B cell (primary cell): ENCODE data around the gene STX10. TPM values are rescaled to one million over a fixed set of nuclear protein-coding genes. Genes with fewer than 3 reads are reported as not detected.

Experiments used
- ATAC-seq: fragments of 200-7000 bp; cut with Tn5 transposase; one replicate; pipeline ENCODE4 v1.10.0; 2021; ENCODE audit warnings: low read depth, mild to moderate bottlenecking, moderate number of reproducible peaks, moderate library complexity
- CTCF ChIA-PET: fragments of 350-600 bp; sonication (Branson Sonifier 250); formaldehyde crosslinking; loops from one replicate; lab custom pipeline; 2021; ENCODE audit warnings: antibody characterized with exemption, inconsistent platforms; lab: Charles Lee
- POLR2A ChIA-PET: fragments of 350-600 bp; sonication (Branson Sonifier 250); formaldehyde crosslinking; loops from one replicate; lab custom pipeline; 2021; ENCODE audit warnings: antibody characterized with exemption; lab: Charles Lee
- DNase-seq: peaks from one replicate; pipeline ENCODE4 v3.0.0; 2013
- H2AFZ ChIP-seq: 2 replicates; pipeline ENCODE4 v1.6.1; 2012; ENCODE audit warnings: mild to moderate bottlenecking, low read depth, low read length; ENCODE audit not compliant: insufficient read depth, poor library complexity, severe bottlenecking
- H3K27ac ChIP-seq, 2 donors: 1 replicate in 1 of 2; 2 replicates in 1 of 2; pipeline ENCODE4 v1.5.1; 2012 to 2013; ENCODE audit warnings: low read length in 2 of 2, mild to moderate bottlenecking in 2 of 2, moderate library complexity in 1 of 2
- H3K27me3 ChIP-seq, 4 experiments: fragments of 200-600 bp in 1 of 4; sonication (generic) in 1 of 4; replicated peaks in 1 of 4; 1 replicate in 2 of 4; 2 replicates in 2 of 4; pipeline versions ENCODE4 v1.6.1 to v1.7.0; 2013 to 2016; ENCODE audit warnings: low read length in 3 of 4, mild to moderate bottlenecking in 2 of 4, mixed read lengths in 1 of 4, moderate library complexity in 1 of 4; ENCODE audit not compliant: insufficient read depth in 4 of 4, control insufficient read depth in 3 of 4; ENCODE audit errors: control extremely low read depth in 1 of 4
- H3K36me3 ChIP-seq, 2 experiments: replicated peaks in 1 of 2; 1 replicate in 1 of 2; 2 replicates in 1 of 2; pipeline versions ENCODE4 v1.6.1 to v1.7.1; 2013; ENCODE audit warnings: low read length in 1 of 2; ENCODE audit not compliant: insufficient read depth in 2 of 2, control insufficient read depth in 1 of 2; ENCODE audit errors: control extremely low read depth in 1 of 2, extremely low read depth in 1 of 2
- H3K4me1 ChIP-seq, 2 donors: fragments of 200-600 bp in 1 of 2; sonication (generic) in 1 of 2; 1 replicate in 1 of 2; 2 replicates in 1 of 2; pipeline versions ENCODE4 v1.5.1 to v1.6.1; 2013 to 2017; ENCODE audit warnings: low read length in 2 of 2; ENCODE audit not compliant: control insufficient read depth in 2 of 2, insufficient read depth in 2 of 2
- H3K4me2 ChIP-seq: replicated peaks from 2 replicates; pipeline ENCODE3; 2012; ENCODE audit warnings: mild to moderate bottlenecking, low read depth, low read length; ENCODE audit not compliant: poor library complexity, severe bottlenecking
- H3K4me3 ChIP-seq, 5 experiments: fragments of 200-600 bp in 1 of 5; sonication (generic) in 1 of 5; 1 replicate in 3 of 5; 2 replicates in 2 of 5; pipeline versions ENCODE4 v1.5.1 to v1.7.0; 2011 to 2016; ENCODE audit warnings: low read length in 4 of 5, mild to moderate bottlenecking in 4 of 5, low read depth in 2 of 5, control low read depth in 1 of 5, moderate library complexity in 1 of 5; ENCODE audit not compliant: insufficient read depth in 1 of 5; ENCODE audit errors: control extremely low read depth in 1 of 5, extremely low read depth in 1 of 5
- H3K79me2 ChIP-seq: fragments of 200-600 bp; sonication (generic); one replicate; pipeline ENCODE4 v1.6.0; 2016; ENCODE audit warnings: low read length; ENCODE audit not compliant: control insufficient read depth, insufficient read depth
- H3K9ac ChIP-seq: fragments of 200-600 bp; sonication (generic); 2 replicates; pipeline ENCODE4 v1.6.1; 2017; ENCODE audit warnings: mild to moderate bottlenecking, low read length, moderate library complexity
- H3K9me3 ChIP-seq, 3 donors: one replicate each; pipeline versions ENCODE4 v1.6.1 to v1.7.1; 2013; ENCODE audit warnings: low read length in 2 of 3; ENCODE audit not compliant: control insufficient read depth in 2 of 3, insufficient read depth in 1 of 3; ENCODE audit errors: control extremely low read depth in 1 of 3
- H4K20me1 ChIP-seq: 2 replicates; pipeline ENCODE4 v1.6.0; 2012; ENCODE audit warnings: mild to moderate bottlenecking, low read length; ENCODE audit not compliant: insufficient read depth, control insufficient read depth, poor library complexity, severe bottlenecking
- H3K27ac Mint-ChIP-seq: one replicate; pipeline ENCODE4 v1.8.0; 2021; ENCODE audit warnings: mixed read lengths
- H3K27me3 Mint-ChIP-seq: one replicate; pipeline ENCODE4 v1.8.0; 2021; ENCODE audit warnings: mixed read lengths
- H3K4me1 Mint-ChIP-seq: one replicate; pipeline ENCODE4 v1.8.0; 2021; ENCODE audit warnings: mixed read lengths
- H3K4me3 Mint-ChIP-seq: one replicate; pipeline ENCODE4 v1.8.0; 2021; ENCODE audit warnings: mixed read lengths
- H3K9me3 Mint-ChIP-seq: one replicate; pipeline ENCODE4 v1.8.0; 2022; ENCODE audit warnings: mixed read lengths; ENCODE audit not compliant: insufficient read depth
- EZH2 ChIP-seq: IDR thresholded peaks from 2 replicates; pipeline ENCODE4 v1.6.1; 2012; ENCODE audit warnings: borderline replicate concordance, low read depth, mild to moderate bottlenecking, moderate library complexity, low read length; ENCODE audit not compliant: insufficient read depth, poor library complexity, severe bottlenecking
- WGBS: methylation state at CpG from one replicate; pipeline ENCODE4 v1.1.5; 2013; ENCODE audit warnings: missing lambda C conversion rate; ENCODE audit not compliant: insufficient coverage; 5-methylcytosine and 5-hydroxymethylcytosine counted together
- intact Hi-C: fragments of 100-400 bp; cut with micrococcal nuclease; formaldehyde crosslinking; loops from one replicate; pipeline ENCODE4 v1.10.0; 2022
- polyA plus RNA-seq: library from polyadenylated mRNA; depleted of rRNA; stranded (reverse); fragments of >200 nt; gene quantifications from 2 replicates; pipeline ENCODE4 v1.2.3, GENCODE V29; 2012
- total RNA-seq, 2 donors: library from RNA; stranded (reverse); fragments of 120-200 nt in 1 of 2; gene quantifications; 1 replicate in 1 of 2; 2 replicates in 1 of 2; pipeline versions ENCODE4 v1.2.3 to v1.2.4, GENCODE V29; 2013 to 2022
- TF ChIP-seq, protein P1 (sequence below): fragments of 200-600 bp; IDR thresholded peaks from one replicate; pipeline ENCODE4 v1.8.0; 2022; ENCODE audit warnings: antibody characterized with exemption, mild to moderate bottlenecking

STX10 gene
- total and polyA plus RNA-seq, 2 donors (not counting 1 experiment from before 2014, with no cell fraction given) = 59.0 to 147 TPM

DNA sequence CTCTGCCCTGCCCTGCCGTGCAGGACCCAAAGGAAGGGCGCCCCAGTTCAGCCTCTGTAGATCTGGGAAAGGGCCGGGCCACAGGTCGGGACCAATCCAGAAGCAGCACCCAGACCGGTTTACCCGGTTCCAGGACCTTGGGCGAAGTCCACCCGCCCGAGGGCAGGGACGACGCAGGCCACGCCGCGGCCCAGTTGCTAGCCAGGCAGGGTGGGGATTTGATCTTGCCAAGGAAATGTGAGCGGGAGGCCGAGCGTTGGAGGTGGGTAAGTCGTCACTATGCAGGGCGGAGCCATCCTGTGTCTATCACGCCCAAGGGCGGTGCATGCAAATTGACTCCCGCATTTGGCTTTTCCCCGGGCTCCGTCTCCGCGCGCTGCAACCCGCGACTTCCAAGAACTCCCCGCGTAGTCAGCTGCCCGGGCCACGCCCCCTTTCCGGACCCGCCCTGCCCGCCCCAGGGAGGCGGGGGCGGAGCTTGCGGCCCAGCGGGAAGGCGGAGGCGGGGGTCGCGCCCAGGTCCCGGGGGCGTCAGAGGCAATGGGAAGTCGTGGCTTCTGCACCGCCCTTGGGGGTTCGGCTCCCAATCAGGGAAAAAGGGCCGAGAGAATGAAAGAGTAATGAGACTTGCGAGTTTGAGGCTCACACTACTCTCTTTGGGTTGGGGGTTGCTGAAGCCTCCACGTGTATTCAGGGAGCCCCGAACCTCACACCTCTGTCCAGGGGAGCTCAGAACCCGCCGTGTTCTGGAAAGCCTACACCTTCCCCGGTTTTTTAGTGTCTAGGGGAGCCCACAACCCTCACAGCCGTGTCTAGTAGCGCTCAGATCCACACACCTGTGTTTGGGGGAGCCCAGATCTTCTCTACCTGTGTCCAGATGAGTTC, 12.8 kb upstream of the STX10 start:
- Histone ChIP-seq H3K36me3 (no peaks in the 10 kb centered on the region), H3K4me1 (peaks cover 84 to 96% of the 10 kb centered on the region in 2 donors), H3K9ac (peak overlapping the region; percentile 73), H3K27me3 (no peaks in the 10 kb centered on the region), H3K27ac (peak overlapping the region; percentile 85 to 94), H3K4me2 (peak overlapping the region; percentile 94), H4K20me1 (no peaks in the 10 kb centered on the region), H3K4me3 (peak overlapping the region; percentile 24 to 71 (median 61)), H3K79me2 (peaks cover 19% of the 10 kb centered on the region), H2AFZ (peak overlapping the region; percentile 84), H3K9me3 (no peaks in the 10 kb centered on the region)
- peak overlapping the region; percentile 92 for H3K4me3 Mint-ChIP-seq
- TF ChIP-seq, protein P1, sequence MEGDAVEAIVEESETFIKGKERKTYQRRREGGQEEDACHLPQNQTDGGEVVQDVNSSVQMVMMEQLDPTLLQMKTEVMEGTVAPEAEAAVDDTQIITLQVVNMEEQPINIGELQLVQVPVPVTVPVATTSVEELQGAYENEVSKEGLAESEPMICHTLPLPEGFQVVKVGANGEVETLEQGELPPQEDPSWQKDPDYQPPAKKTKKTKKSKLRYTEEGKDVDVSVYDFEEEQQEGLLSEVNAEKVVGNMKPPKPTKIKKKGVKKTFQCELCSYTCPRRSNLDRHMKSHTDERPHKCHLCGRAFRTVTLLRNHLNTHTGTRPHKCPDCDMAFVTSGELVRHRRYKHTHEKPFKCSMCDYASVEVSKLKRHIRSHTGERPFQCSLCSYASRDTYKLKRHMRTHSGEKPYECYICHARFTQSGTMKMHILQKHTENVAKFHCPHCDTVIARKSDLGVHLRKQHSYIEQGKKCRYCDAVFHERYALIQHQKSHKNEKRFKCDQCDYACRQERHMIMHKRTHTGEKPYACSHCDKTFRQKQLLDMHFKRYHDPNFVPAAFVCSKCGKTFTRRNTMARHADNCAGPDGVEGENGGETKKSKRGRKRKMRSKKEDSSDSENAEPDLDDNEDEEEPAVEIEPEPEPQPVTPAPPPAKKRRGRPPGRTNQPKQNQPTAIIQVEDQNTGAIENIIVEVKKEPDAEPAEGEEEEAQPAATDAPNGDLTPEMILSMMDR = no peak
- TF ChIP-seq EZH2 = no peak
- ChIA-PET CTCF (interaction anchor here (0.9 to 12.6 kb wide), 12 partner anchors 8 to 198 kb away, joined by 3 to 154 read pairs (median 5); no protein-coding TSS in a partner anchor), POLR2A (interaction anchor here (0.6 to 7.1 kb wide), 8 partner anchors 8 to 677 kb away, joined by 3 to 64 read pairs (median 6); no protein-coding TSS in a partner anchor)
- WGBS = 2% methylated on average over 53 of the region's 58 CpGs
- ATAC-seq = peak; percentile 42
- H3K27me3 Mint-ChIP-seq = no peaks in the 10 kb centered on the region
- peaks cover 62% of the 10 kb centered on the region for H3K4me1 Mint-ChIP-seq
- H3K27ac Mint-ChIP-seq = peak overlapping the region; percentile 97
- peak; percentile 85 for DNase-seq
- no peaks in the 10 kb centered on the region for H3K9me3 Mint-ChIP-seq
- intact Hi-C loops = loop anchor here (5.0 kb wide), 1 partner anchor 1219 kb away; the partner anchor contains the start of gene ADGRE5
